Activated gamma-delta T cell (primary cell): ENCODE measurements around the gene PLA2G2F.

ENCODE experiments used
- DNase-seq: peaks from one replicate; lab custom pipeline; 2025; lab: John Stamatoyannopoulos, UW
- total RNA-seq, 2 donors: gene quantifications; one replicate each; lab custom pipeline; 2026; lab: John Stamatoyannopoulos, UW

The PLA2G2F gene
- total RNA-seq: 0 reads per million in 2 donors

GRCh38 chr1:20138961-20139550 is at the start of gene PLA2G2F:
TSS of gene PLA2G2F (plus strand) at chr1:20139323. CDS start at chr1:20139428, 105 bp downstream.
- DNase-seq: no peak

- DNase-seq: no peak
These were observed 49.6 kb upstream of the PLA2G2F start for GRCh38 chr1:20089328-20090077.

GRCh38 chr1:20090119-20090518 is 49.0 kb upstream of the PLA2G2F start:
- DNase-seq: no peak

- no peak for DNase-seq
These were observed 48.5 kb upstream of the PLA2G2F start for GRCh38 chr1:20090641-20091040.

GRCh38 chr1:20093303-20093702 is 45.8 kb upstream of the PLA2G2F start:
- no peak for DNase-seq

GRCh38 chr1:20093940-20094391 is 45.2 kb upstream of the PLA2G2F start:
- no peak for DNase-seq

GRCh38 chr1:20095564-20096434 is 43.3 kb upstream of the PLA2G2F start:
- no peak for DNase-seq

GRCh38 chr1:20096840-20097447 is 42.2 kb upstream of the PLA2G2F start:
- no peak for DNase-seq

- no peak for DNase-seq
These were observed 39.6 kb upstream of the PLA2G2F start for GRCh38 chr1:20099533-20099932.

- DNase-seq: no peak
These were observed 38.3 kb upstream of the PLA2G2F start for GRCh38 chr1:20100632-20101355.

GRCh38 chr1:20102875-20103274 is 36.2 kb upstream of the PLA2G2F start:
- no peak for DNase-seq

- no peak for DNase-seq
These were observed 33.3 kb upstream of the PLA2G2F start for GRCh38 chr1:20105856-20106255.

- DNase-seq: no peak
These were observed 31.8 kb upstream of the PLA2G2F start for GRCh38 chr1:20107351-20107750.

- no peak for DNase-seq
These were observed 31.3 kb upstream of the PLA2G2F start for GRCh38 chr1:20107796-20108195.

GRCh38 chr1:20108366-20109123 is 30.6 kb upstream of the PLA2G2F start:
- no peak for DNase-seq

GRCh38 chr1:20109223-20109856 is 29.8 kb upstream of the PLA2G2F start:
- no peak for DNase-seq

- no peak for DNase-seq
These were observed 28.4 kb upstream of the PLA2G2F start for GRCh38 chr1:20110679-20111078.

- DNase-seq: no peak
These were observed 27.7 kb upstream of the PLA2G2F start for GRCh38 chr1:20111452-20111851.

GRCh38 chr1:20112279-20113000 is 26.7 kb upstream of the PLA2G2F start:
- no peak for DNase-seq
